ENCODE measurements around the gene ATP6V0A4.
"Not testable (repeated sequence)": the region's sequence is repeated elsewhere in the genome, so short reads cannot be mapped to it uniquely, and the experiment has no call there.

ATP6V0A4 gene

DNA sequence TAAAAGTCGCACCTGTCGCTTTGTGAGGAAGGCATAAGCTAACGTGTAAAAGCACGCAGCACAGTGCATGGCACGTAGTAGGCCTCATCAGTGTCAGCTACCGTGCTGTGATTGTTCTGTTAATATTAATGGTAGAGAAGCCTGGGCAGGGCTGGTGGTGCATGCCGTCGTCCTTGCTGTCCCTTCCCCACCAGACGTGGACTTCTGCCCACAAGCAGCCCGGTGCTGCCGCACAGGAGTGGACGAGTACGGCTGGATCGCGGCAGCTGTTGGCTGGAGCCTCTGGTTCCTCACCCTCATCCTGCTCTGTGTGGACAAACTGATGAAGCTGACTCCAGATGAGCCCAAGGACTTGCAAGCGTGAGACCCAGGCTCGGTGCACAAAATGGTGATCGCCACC is 4.7 kb upstream of the ATP6V0A4 start:
- DNase-seq (ENCODE audit: low spot score), result no peak

GRCh38 chr7:138801256-138801655 is 3.3 kb upstream of the ATP6V0A4 start:
- DNase-seq (ENCODE audit: low spot score), result peak; percentile 25

DNA sequence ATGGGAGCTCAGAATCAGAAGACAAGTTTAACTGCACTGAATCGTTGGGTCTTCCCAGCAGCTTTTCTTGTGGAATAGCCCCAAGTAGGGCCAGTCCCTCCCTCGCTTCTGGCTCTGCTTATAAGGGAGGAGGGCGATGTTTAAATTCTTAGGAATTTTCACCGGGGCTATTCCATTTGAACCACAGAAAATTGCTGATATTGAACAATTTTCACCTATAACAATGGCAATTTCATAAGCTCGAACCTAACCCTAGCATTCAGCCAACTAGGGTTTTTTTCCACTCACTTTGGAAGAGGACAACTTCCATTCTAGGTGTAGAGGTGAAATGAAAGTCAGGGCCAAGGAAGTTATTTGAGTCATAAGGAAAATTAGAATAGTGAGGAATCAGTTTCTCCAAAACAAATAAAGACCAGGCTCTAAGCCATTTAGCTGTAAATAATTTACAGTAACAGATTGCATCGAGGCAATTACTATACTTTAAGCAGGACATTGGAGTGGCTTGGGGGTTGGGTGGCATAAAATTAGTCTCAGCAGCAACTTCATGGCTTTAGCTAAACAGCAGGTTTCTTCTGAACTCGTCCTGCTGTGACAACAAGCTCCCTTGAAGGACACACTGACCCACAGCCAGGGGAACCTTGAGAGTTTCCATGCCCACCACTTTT is 1.5 kb upstream of the ATP6V0A4 start:
- DNase-seq (ENCODE audit: low spot score), result no peak

- DNase-seq (ENCODE audit: low spot score), result no peak
Measured at GRCh38 chr7:138798836-138799235, 840 bp upstream of the ATP6V0A4 start.

- not testable (repeated sequence) for DNase-seq (ENCODE audit: low spot score)
Measured at GRCh38 chr7:138797046-138797445, 950 bp downstream of the ATP6V0A4 start.

DNA sequence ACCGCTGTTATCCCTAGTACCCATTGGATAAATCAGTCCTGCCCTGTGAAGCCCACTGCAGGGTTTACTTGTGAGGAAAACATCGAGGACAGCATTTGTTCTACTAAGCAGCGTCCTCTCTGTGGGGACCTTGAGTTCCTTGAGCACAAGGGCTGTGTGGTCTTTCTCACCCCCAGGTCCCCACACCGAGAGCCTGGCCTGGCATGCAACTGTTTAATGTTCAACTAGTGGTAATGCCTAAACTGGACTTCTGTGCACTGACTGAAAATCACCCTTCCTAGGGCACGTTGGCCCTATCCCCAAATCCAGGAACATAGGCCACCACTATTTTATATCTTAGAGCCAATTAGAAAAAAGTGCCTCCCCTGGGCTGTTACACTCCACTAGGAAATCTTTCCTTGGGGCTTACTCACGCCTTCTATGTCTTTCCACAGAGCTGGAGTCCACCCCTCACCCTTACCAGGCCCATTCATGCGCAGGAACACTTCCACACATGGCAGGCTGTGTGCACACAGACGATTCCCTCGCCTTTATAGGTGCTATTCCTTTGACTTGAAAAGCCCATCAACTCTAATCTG is 1.9 kb downstream of the ATP6V0A4 start:
- no peak for DNase-seq (ENCODE audit: low spot score)

GRCh38 chr7:138785587-138786437 is 12.2 kb downstream of the ATP6V0A4 start:
- no peak for DNase-seq (ENCODE audit: low spot score)

DNA sequence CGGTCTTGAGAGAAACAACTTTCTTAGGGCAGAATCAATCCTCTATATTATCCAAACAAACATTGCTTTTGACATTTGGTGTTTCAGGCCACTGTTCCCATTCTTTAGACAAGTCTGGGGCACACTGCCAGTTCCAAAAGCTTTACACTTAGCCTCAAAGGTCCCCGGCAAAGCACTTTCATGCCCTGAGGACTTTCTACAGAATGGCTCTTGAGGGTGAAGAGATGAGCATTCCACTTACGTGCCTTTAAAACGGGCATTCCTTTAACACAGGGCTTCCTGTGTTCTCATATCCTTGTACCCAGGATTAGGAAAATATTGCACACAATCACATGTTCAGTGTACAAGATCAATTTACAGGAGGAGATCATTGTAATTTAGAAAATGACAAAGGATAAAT is 13.3 kb downstream of the ATP6V0A4 start:
- no peak for DNase-seq (ENCODE audit: low spot score)

DNA sequence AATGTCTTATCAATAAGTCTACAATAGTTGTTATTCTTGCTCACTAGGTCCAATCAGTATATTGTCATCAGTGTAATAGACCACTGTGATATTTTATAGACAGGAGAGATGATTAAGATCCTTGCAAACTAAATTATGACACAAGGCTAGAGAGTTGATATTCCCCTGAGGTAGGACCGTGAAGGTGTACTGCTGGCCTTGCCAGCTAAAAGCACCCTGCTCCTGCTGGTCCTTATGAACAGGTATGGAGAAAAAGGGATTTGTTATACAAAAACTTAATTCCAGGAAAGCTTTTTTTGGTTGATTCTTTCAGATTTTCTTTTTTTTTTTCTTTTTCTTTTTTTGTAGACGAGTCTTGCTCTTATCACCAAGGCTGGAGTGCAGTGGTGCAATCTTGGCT is 17.0 kb downstream of the ATP6V0A4 start:
- no peak for DNase-seq (ENCODE audit: low spot score)

GRCh38 chr7:138776166-138776833 is 21.7 kb downstream of the ATP6V0A4 start:
- DNase-seq (ENCODE audit: low spot score), result no peak

- no peak for DNase-seq (ENCODE audit: low spot score)
Measured at GRCh38 chr7:138773817-138774216, 24.2 kb downstream of the ATP6V0A4 start.

DNA sequence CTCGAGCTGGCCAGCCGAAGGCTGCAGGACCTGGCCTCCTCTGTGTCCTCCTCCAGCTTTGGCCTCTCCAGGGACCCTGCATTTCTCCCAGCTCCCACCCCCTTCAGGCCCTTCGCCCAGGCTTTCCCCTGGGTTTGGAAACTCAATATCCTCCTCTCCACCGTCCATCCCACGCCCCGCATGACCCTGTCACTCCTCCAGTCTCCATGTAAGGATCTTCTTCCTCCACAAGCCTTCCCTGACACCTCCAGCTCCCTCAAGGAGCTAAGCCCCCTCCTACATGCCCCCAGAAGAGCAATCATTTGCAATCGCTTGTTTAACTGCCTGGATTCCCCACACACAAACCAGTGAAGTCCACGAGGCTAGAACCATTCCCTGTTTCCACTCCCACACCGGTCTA is 24.8 kb downstream of the ATP6V0A4 start:
- DNase-seq (ENCODE audit: low spot score), result no peak

- no peak for DNase-seq (ENCODE audit: low spot score)
Measured at GRCh38 chr7:138770904-138771303, 27.1 kb downstream of the ATP6V0A4 start.

- no peak for DNase-seq (ENCODE audit: low spot score)
Measured at GRCh38 chr7:138768241-138768640, 29.8 kb downstream of the ATP6V0A4 start.

DNA sequence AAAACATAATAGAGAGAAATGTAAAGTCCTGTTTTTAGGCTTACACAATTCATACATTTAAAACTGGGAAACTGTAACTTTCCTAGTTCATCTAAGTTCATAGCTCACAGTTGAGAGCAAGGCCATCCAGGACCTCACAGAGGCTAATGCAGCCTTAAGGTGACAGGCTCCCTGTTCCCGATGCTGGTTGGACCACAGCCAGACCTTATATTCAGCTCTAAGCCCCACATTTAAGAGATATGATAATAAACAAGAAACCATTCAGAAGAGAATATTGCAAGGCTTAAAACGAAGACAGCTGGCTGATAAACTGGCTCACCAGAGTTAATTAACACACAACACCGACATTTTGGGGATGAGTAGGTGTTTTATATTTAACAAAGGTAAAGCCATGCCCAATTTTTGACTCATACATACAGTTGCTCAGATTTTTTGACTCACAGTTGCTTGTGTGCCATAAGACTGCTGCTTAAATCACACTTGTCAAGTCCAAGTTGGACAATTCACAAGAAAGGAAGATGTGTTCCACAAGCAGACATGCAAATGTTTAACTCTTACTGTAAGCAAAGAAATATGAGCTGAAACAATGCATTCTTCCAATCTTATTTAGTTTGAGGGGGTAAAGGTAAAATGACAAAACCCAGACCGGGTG is 41.3 kb downstream of the ATP6V0A4 start:
- no peak for DNase-seq (ENCODE audit: low spot score)

- no peak for DNase-seq (ENCODE audit: low spot score)
Measured at GRCh38 chr7:138755842-138756590, 42.0 kb downstream of the ATP6V0A4 start.

- DNase-seq (ENCODE audit: low spot score), result no peak
Measured at GRCh38 chr7:138755331-138755747, 42.7 kb downstream of the ATP6V0A4 start.

GRCh38 chr7:138753610-138754009 is 44.4 kb downstream of the ATP6V0A4 start:
- no peak for DNase-seq (ENCODE audit: low spot score)

GRCh38 chr7:138753150-138753518 is 44.9 kb downstream of the ATP6V0A4 start:
- DNase-seq (ENCODE audit: low spot score), result no peak

GRCh38 chr7:138752518-138753149 is 45.4 kb downstream of the ATP6V0A4 start:
- DNase-seq (ENCODE audit: low spot score), result no peak

Measured in Ammon's horn (tissue), 1 donor.